Measurements from ENCODE around the gene EPS15.

DNA sequence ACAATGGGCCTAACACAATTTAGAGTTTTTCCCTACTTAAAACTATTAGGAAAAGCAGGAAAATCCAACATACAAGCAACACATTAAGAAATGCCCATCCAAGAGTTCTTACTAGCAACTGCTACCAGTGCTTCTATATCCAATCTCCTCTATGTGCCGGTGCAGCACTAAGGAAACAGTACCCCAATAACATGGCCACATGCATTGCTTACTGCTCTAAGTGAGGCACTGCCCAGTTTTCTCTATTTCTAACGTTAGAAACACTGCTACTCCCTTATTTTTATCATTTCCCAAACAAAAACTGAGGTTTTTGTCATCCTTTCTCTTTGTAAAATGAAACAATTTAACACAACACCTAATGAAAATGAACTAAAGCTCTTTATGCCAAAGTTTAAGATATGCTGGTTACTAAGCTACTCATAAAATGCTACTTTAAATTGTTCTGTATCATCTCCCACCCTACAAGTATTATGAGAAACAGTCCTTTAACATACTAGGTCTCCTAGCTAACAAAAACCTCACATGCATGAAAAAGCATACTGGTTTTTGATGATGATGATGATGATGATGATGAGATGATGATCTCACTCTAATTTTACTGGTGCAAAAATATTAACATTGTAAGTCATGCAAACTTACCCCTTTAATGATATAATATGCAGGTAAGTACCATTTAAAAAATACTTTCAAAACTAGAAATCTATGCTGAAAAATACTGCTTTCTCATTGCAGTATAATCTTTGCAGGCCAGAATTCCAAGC is 98.0 kb downstream of the EPS15 start:
- TF ChIP-seq, protein P1, sequence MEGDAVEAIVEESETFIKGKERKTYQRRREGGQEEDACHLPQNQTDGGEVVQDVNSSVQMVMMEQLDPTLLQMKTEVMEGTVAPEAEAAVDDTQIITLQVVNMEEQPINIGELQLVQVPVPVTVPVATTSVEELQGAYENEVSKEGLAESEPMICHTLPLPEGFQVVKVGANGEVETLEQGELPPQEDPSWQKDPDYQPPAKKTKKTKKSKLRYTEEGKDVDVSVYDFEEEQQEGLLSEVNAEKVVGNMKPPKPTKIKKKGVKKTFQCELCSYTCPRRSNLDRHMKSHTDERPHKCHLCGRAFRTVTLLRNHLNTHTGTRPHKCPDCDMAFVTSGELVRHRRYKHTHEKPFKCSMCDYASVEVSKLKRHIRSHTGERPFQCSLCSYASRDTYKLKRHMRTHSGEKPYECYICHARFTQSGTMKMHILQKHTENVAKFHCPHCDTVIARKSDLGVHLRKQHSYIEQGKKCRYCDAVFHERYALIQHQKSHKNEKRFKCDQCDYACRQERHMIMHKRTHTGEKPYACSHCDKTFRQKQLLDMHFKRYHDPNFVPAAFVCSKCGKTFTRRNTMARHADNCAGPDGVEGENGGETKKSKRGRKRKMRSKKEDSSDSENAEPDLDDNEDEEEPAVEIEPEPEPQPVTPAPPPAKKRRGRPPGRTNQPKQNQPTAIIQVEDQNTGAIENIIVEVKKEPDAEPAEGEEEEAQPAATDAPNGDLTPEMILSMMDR (IDR thresholded peaks at IDR 0.05; ENCODE audit: poor library complexity) = no peak
- no peak for TF ChIP-seq EZH2 (IDR thresholded peaks at IDR 0.05; ENCODE audit: borderline replicate concordance)

Measured in hepatocyte (in vitro differentiated cells).